Panc1 (cell line): ENCODE measurements around the gene CAPNS1. TPM values are rescaled to one million over a fixed set of nuclear protein-coding genes. Genes with fewer than 3 reads are reported as not detected.

ENCODE experiments used
- ATAC-seq: fragments of 200-7000 bp; cut with Tn5 transposase; 2 replicates; pipeline ENCODE4 v1.9.1; 2020; ENCODE audit warnings: mild to moderate bottlenecking, moderate library complexity
- BruUV-seq: library from RNA; stranded (reverse); fragments of 400-500 nt; replicated peaks from 2 replicates; lab custom pipeline; 2021; lab: Mats Ljungman, UMichigan
- CTCF ChIA-PET: fragments of 300-600 bp; sonication (Branson Sonifier 250); formaldehyde crosslinking; loops from one replicate; lab custom pipeline; 2022; ENCODE audit warnings: antibody characterized with exemption; lab: Charles Lee
- POLR2A ChIA-PET: fragments of 300-600 bp; sonication (Branson Sonifier 250); formaldehyde crosslinking; loops from one replicate; lab custom pipeline; 2022; ENCODE audit warnings: antibody characterized with exemption; lab: Charles Lee
- DNase-seq: peaks from one replicate; pipeline ENCODE4 v3.0.0-alpha.2; 2010; ENCODE audit warnings: low read depth, low spot score
- H3K27ac ChIP-seq: 2 replicates; pipeline ENCODE4 v1.5.1; 2011; ENCODE audit warnings: mild to moderate bottlenecking, low read length, inconsistent platforms
- H3K27me3 ChIP-seq: fragments of 200-500 bp; sonication (Bioruptor generic); 2 replicates; pipeline ENCODE4 v1.6.0; 2014; ENCODE audit warnings: low read length, inconsistent platforms; ENCODE audit not compliant: control insufficient read depth, insufficient read depth
- H3K36me3 ChIP-seq: fragments of 200-500 bp; sonication (Bioruptor generic); 2 replicates; pipeline ENCODE4 v1.5.1; 2014; ENCODE audit warnings: inconsistent platforms, mild to moderate bottlenecking, low read length, moderate library complexity; ENCODE audit not compliant: control insufficient read depth, insufficient read depth
- H3K4me1 ChIP-seq: 2 replicates; pipeline ENCODE4 v1.5.1; 2011; ENCODE audit warnings: inconsistent platforms, mild to moderate bottlenecking, low read length, moderate library complexity; ENCODE audit not compliant: control insufficient read depth, insufficient read depth
- H3K4me3 ChIP-seq, 2 experiments: 2 replicates each; pipeline ENCODE4 v1.5.1; 2011 to 2012; ENCODE audit warnings: low read depth in 2 of 2, low read length in 2 of 2, mild to moderate bottlenecking in 2 of 2, inconsistent platforms in 1 of 2, moderate library complexity in 1 of 2
- H3K9me3 ChIP-seq: fragments of 200-500 bp; sonication (Bioruptor generic); 2 replicates; pipeline ENCODE4 v1.5.1; 2014; ENCODE audit warnings: low read depth, mild to moderate bottlenecking, inconsistent platforms, low read length, moderate library complexity; ENCODE audit not compliant: control insufficient read depth, insufficient read depth
- POLR2AphosphoS5 ChIP-seq: IDR thresholded peaks from 2 replicates; pipeline ENCODE4 v1.6.1; 2012; ENCODE audit warnings: mild to moderate bottlenecking, low read depth, low read length, moderate library complexity
- SIN3A ChIP-seq: IDR thresholded peaks from 2 replicates; pipeline ENCODE4 v1.6.1; 2012; ENCODE audit warnings: low read depth, mild to moderate bottlenecking, low read length, moderate library complexity, borderline replicate concordance; ENCODE audit not compliant: insufficient read depth
- TCF7L2 ChIP-seq: IDR thresholded peaks from 2 replicates; pipeline ENCODE4 v1.6.1; 2011; ENCODE audit warnings: mild to moderate bottlenecking, low read depth, low read length, inconsistent platforms
- in situ Hi-C: cut with HindIII; loops from 2 replicates; pipeline ENCODE4 v1.10.0; 2016; ENCODE audit warnings: low sequenced_read_pairs, low pct_unique_long_range_greater_than_20kb
- intact Hi-C: fragments of 100-400 bp; cut with micrococcal nuclease; formaldehyde crosslinking; loops from one replicate; pipeline ENCODE4 v1.10.0; 2022; ENCODE audit not compliant: unreplicated experiment
- total RNA-seq: library from RNA; stranded (reverse); gene quantifications from one replicate; pipeline ENCODE4 v1.2.1, GENCODE V29; 2021; ENCODE audit not compliant: unreplicated experiment
- TF ChIP-seq, protein P1 (sequence below), 2 experiments: IDR thresholded peaks; 2 replicates each; pipeline ENCODE4 v1.6.1; 2011 to 2012; ENCODE audit warnings: low read depth in 2 of 2, control low read depth in 1 of 2, low read length in 1 of 2, mild to moderate bottlenecking in 1 of 2, moderate library complexity in 1 of 2; ENCODE audit not compliant: insufficient read depth in 1 of 2
- TF ChIP-seq, protein P2 (sequence below): fragments of 450-650 bp; IDR thresholded peaks from 2 replicates; pipeline ENCODE4 v1.5.1; 2017; ENCODE audit warnings: mild to moderate bottlenecking

CAPNS1 gene
- total RNA-seq, 1 experiment from 2014 or later = 1,158 TPM

DNA sequence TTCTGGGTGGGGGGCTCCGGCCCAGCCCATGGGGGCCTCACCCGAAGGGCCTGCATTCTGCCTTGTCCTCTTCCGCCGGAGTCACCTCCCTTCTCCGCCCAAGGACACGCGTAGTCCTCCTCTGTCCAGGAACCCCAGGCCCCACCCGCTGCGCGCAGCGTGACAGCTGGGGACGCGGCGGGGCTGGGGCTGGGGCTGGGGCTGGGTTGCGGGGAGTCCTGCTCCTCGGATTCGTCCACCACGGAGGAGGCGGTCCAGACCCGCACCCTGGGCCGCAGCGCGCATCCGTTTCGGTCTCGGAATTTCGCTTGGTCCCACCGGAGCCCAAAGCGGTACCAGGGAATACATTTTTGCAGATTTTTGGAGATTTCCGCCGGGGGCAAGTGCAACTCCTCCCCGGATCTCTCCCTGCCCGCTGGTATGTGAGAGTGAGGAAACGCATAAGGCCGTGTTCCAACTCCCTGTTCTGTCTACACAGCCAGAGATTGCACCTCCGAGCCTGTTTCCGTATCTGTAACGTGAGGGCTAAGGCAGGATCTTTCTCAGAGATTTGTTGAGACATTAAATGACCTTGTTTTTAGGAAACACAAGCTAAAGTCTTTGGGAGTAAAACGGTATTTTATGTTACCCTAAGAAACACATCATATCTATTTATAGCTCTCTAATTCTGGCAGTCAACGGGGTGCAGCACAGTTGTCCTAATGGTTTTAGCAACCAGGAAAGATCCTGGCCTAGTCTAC is 12.7 kb downstream of the CAPNS1 start, which contains the start of gene COX7A1:
TSS of gene COX7A1 (minus strand) at position 96 of the 740 bp plus-strand sequence. CDS start at position 56, 40 bp downstream.
- no peak within 1 kb of the TSS for H3K27ac ChIP-seq
- intact Hi-C loops (no loop called here), in situ Hi-C loops (no loop called here)
- no TSS peak for BruUV-seq
- H3K4me3 ChIP-seq = no peak within 1 kb of the TSS
- ChIA-PET POLR2A (interaction anchor here (0.7 kb wide), 1 partner anchor 42 kb away, joined by 3 read pairs; no protein-coding TSS in a partner anchor), CTCF (interaction anchor here (0.7 to 1.0 kb wide), 2 partner anchors 11 to 24 kb away, joined by 3 to 4 read pairs; no protein-coding TSS in a partner anchor)
- H3K4me1 ChIP-seq = no peaks in the 10 kb centered on the region
- no peak for DNase-seq
- no peaks in the 10 kb centered on the region for H3K36me3 ChIP-seq
- H3K27me3 ChIP-seq = no peaks in the 10 kb centered on the region
- ATAC-seq = no peak
- TF ChIP-seq POLR2AphosphoS5 = peak; percentile 40; the same call in 1 of the 2 replicates
- TF ChIP-seq, protein P1, sequence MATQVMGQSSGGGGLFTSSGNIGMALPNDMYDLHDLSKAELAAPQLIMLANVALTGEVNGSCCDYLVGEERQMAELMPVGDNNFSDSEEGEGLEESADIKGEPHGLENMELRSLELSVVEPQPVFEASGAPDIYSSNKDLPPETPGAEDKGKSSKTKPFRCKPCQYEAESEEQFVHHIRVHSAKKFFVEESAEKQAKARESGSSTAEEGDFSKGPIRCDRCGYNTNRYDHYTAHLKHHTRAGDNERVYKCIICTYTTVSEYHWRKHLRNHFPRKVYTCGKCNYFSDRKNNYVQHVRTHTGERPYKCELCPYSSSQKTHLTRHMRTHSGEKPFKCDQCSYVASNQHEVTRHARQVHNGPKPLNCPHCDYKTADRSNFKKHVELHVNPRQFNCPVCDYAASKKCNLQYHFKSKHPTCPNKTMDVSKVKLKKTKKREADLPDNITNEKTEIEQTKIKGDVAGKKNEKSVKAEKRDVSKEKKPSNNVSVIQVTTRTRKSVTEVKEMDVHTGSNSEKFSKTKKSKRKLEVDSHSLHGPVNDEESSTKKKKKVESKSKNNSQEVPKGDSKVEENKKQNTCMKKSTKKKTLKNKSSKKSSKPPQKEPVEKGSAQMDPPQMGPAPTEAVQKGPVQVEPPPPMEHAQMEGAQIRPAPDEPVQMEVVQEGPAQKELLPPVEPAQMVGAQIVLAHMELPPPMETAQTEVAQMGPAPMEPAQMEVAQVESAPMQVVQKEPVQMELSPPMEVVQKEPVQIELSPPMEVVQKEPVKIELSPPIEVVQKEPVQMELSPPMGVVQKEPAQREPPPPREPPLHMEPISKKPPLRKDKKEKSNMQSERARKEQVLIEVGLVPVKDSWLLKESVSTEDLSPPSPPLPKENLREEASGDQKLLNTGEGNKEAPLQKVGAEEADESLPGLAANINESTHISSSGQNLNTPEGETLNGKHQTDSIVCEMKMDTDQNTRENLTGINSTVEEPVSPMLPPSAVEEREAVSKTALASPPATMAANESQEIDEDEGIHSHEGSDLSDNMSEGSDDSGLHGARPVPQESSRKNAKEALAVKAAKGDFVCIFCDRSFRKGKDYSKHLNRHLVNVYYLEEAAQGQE (IDR thresholded peaks at IDR 0.05; ENCODE audit: insufficient read depth in 1 of 2, low read depth in 2 of 2, low read length in 1 of 2) = no peak
- H3K9me3 ChIP-seq = no peaks in the 10 kb centered on the region

DNA sequence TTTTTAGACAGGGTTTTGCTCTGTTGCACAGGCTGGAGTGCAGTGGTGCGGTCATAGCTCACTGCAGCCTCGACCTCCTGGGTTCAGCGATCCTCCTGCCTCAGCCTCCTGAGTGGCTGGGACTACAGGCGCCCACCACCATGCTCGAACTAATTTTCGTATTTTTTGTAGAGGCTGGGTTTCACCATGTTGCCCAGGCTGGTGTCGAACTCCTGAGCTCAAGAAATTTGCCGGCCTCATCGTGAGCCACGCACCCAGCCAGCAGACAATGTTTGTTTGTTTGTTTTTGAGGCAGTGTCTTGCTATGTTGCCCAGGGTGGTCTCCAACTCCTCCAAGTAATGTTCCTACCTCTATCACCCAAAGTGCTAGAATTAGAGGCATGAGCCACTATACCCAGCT is 13.3 kb downstream of the CAPNS1 start:
- intact Hi-C loops = no loop called here
- CTCF ChIA-PET = interaction anchor here (0.7 to 1.0 kb wide), 2 partner anchors 10 to 25 kb away, joined by 3 to 4 read pairs; no protein-coding TSS in a partner anchor
- H3K27ac ChIP-seq = no peak overlapping the region
- in situ Hi-C loops = no loop called here
- no TSS peak for BruUV-seq
- DNase-seq (no peak), ATAC-seq (no peak)
- POLR2A ChIA-PET = interaction anchor here (0.7 kb wide), 1 partner anchor 43 kb away, joined by 3 read pairs; no protein-coding TSS in a partner anchor
- H3K4me1 ChIP-seq = no peaks in the 10 kb centered on the region
- no peak overlapping the region for H3K4me3 ChIP-seq
- TF ChIP-seq, protein P2, sequence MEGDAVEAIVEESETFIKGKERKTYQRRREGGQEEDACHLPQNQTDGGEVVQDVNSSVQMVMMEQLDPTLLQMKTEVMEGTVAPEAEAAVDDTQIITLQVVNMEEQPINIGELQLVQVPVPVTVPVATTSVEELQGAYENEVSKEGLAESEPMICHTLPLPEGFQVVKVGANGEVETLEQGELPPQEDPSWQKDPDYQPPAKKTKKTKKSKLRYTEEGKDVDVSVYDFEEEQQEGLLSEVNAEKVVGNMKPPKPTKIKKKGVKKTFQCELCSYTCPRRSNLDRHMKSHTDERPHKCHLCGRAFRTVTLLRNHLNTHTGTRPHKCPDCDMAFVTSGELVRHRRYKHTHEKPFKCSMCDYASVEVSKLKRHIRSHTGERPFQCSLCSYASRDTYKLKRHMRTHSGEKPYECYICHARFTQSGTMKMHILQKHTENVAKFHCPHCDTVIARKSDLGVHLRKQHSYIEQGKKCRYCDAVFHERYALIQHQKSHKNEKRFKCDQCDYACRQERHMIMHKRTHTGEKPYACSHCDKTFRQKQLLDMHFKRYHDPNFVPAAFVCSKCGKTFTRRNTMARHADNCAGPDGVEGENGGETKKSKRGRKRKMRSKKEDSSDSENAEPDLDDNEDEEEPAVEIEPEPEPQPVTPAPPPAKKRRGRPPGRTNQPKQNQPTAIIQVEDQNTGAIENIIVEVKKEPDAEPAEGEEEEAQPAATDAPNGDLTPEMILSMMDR = no peak
- TF ChIP-seq, protein P1 (IDR thresholded peaks at IDR 0.05; ENCODE audit: insufficient read depth in 1 of 2, low read depth in 2 of 2, low read length in 1 of 2) = no peak
- no peak for TF ChIP-seq TCF7L2
- TF ChIP-seq POLR2AphosphoS5 = no peak
- no peak for TF ChIP-seq SIN3A
- no peaks in the 10 kb centered on the region for H3K27me3 ChIP-seq
- H3K36me3 ChIP-seq = no peaks in the 10 kb centered on the region
- H3K9me3 ChIP-seq = no peaks in the 10 kb centered on the region
